IPS DF 4.7 (cell line): ENCODE measurements around the gene CDCA5.

Source experiments
- DNase-seq: peaks from one replicate; pipeline ENCODE4 v3.0.0-alpha.2; 2013; ENCODE audit warnings: low spot score; ENCODE audit errors: extremely low read depth

The CDCA5 gene

DNA sequence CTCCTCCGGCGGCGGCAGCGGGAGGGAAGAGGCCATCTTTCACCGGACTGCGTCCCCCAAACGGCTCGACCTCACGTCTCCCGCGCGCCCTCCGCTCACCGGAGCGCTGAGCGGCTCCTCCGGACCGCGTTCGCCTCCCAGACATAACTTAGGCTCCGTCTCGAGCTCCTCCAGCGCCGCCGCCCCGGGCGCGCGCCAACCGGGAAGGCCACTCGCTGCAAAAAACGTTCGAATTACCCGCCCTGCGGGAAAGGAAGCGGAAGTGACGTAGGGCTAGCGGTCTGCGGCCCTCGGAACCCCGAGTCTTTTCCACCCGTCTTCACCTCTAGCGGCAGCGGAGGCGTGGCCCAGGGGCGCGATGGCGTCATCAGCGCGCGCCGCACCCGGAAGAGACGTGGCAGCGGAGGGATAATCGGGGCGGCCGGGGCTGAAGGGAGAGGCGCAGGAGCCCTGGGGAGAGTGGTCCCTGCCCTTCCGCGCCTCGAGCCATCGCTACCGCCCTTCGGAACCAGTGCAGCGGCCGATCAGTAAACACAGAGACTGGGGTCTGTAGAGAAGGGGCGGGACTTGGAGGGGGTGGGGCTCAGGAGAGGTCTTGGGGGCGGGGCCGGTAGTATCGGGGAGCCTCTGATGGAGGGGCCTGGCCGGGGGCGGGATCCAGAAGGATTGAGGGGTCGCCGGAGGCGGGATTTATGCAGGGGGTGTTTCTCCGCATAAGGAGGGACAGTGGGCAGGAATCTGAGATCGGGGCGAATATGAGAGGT lies at the start of gene CDCA5, which contains the start of gene ZFPL1:
Gene CDCA5 (minus strand): TSS at position 207 of the 764 bp plus-strand sequence. CDS start 62 bp downstream, at position 145.
Gene ZFPL1 (plus strand): TSS at position 389 of the 764 bp plus-strand sequence. CDS start 477 bp downstream, outside the sequence.
- no peak for DNase-seq

- DNase-seq: no peak
Measured at GRCh38 chr11:65132988-65133700, 49.3 kb upstream of the CDCA5 start.

GRCh38 chr11:65132238-65132987 lies 48.6 kb upstream of the CDCA5 start:
- DNase-seq: no peak

DNA sequence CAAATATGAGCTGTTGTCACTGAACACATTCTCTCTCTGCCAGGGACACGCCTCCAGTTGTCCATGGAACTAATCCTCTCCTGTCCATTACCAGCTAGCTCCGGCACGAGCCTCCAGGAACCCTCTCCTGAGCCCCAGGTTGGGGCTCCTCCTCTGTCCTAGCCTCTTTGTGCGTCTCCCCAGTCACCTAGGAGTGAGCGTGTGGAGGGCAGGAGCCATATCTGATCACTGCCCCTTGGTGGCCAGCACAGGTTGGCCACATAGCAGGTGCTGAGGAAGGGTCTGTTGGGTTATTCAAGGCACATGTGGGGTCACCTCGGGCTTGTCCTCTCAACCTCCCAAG lies 48.0 kb upstream of the CDCA5 start:
- no peak for DNase-seq

DNA sequence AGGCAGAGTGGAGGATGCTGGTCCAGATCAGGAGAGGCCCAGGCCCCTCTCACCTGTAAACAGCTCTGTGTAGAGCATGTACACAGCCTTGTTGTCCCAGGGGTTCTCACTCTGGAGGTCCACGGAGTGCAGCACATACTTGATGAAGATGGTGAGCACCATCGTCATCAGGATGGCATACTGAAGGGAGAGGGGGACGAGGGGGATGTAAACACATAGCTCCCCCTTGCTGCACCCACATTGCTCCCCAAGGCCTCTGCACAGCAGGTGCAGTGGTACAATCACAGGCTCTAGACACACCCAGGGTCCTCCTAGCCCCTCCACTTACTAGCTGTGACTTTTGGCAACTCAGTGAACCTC lies 47.6 kb upstream of the CDCA5 start:
- no peak for DNase-seq

- DNase-seq: no peak
Measured at GRCh38 chr11:65130631-65131416, 47.0 kb upstream of the CDCA5 start.

DNA sequence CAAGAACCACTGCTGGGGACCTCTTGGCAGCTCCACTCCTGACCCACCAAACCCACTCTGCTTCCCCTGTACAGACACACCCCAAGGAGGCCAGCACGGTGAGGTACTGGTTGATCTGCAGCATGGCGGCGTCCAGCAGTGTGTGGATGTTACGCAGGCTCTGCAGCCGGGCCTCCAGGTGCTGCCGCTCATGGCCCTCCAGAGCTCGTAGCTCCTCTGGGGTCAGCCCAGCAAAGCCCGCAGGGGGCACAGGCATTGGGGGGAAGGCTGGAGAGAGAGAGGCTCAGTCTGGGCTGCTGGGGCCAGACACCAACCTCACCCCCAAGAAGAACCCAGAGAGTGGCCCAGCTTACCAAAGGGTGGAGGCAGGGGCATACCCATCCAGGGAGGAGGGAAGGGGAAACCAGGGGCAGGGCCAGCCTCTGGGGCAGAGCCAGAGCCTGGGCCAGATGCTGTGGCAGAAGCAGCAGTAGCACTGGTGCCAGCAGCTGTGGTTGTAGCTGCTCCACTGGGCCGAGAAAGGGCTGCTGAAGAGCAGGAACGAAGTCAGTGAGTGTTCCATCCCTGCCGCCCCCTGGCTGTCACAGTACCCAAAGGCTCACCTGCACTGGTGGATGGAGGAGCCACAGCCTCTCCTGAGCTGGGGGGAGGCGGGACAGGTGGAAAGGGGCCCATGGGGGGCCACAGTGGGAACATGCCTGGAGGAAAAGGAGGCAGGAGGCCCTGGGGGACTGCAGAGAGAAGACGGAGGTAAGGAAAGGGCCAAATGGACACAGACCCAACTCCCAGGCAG lies 46.0 kb upstream of the CDCA5 start:
- DNase-seq: no peak

DNA sequence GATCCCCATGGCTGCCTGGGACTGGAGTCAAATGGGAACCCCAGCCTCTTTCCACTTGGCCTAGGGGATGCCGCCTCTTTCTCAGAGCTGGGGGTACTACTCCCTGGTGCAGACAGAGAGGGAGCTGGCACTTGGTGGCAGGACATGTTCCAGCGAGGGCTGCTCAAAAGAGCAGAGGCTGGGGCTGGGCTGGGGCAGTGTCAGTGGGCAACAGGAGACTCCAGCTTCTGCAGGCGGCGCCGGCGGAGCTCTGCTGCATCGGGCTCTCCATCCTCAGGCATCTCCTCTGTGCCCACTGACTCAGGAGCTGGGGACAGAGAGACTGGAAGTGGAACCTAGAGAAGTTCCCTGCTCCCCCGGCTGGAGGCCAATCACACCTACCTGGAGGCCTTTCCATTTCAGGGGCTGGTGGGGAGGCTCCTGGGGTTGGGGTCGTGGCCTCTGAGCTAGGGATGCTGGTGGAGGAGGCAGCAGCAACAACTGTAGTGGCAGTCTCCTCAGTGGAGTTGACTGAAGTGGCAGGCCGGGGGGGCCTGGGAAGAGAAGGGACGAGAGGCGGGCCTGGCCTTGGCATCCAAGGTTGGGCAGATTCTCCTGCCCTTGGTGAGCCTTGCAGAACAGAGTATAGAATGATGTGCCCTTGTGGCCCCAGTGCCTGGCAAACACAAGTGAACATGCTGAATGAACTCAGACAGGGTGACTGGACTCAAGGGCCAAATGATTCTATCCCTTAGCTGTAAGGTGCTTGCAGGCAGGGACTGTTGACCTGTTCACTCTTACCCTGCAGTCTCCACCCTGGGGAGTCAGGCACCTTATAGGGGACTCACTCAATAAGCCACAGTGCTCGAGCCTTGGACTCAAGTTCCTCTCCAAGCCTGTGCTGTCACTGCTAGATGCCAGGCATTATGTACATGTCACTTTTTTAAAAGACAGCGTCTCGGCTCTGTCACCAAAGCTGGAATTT lies 44.6 kb upstream of the CDCA5 start:
- DNase-seq: no peak

GRCh38 chr11:65127473-65128181 lies 43.8 kb upstream of the CDCA5 start:
- no peak for DNase-seq

DNA sequence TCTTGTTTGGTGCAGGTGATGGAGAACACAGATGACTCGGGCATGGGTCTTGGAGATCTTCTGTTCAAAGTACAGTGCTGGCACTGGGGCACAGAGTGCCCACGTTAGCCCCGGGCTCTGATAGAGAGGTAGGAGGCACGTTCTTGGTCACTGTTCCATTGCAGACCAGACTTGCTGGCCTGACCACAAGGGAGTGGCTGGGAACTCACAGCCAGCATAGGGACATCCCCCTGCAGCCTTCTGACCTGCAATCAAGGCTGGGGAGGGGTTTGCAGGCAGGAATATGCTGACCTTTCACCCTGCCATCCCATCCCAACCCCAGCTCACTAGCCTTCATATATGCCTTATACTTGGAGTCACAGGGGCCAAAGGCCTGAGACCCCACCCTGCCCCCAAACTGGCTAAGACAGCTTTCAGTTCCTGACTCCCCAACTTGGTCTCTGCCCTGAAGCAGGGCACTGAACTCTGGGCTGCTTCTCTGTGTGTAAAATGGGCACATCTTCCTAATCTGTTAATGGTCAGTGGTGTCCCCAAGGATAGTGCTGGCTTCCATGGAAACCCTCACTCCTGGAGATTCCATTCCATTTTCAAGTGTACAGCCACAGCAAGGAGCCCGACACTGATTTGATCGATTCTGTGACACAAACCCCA lies 42.9 kb upstream of the CDCA5 start:
- DNase-seq: no peak

DNA sequence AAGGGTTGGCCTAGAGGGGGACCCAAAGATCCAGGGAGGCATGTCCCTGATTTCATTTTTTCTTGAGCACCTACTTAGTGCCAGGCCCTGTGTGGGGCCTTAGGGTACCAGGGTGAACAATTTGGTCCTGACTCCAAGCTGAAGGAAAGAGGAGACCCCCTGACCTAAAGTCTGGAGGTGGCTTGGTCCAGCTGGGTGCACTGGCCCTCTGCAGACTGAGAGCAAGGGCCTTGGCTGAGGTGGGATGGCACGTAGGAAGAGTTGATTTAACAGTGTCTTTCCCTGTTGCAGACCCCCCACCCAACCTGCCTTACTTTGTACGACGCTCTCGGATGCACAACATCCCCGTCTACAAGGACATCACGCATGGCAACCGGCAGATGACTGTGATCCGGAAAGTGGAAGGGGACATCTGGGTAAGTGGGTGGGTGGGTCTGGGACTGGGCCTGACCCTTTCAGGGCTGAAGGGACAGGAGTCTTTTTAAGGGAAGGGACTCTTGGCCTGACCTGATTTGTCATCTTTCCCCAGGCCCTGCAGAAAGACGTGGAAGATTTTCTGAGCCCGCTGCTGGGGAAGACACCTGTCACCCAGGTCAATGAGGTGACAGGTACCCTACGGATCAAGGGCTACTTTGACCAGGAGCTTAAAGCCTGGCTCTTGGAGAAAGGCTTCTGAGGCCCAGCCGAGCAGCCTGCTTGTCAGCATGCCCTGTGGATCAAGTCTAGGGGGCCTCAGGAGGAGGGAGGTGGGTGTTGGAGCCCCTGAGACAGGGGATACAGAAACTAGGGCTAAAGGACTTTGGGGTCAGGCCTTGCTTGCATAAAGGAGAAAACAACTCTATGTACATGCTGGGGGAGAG lies 41.6 kb upstream of the CDCA5 start:
- no peak for DNase-seq

DNA sequence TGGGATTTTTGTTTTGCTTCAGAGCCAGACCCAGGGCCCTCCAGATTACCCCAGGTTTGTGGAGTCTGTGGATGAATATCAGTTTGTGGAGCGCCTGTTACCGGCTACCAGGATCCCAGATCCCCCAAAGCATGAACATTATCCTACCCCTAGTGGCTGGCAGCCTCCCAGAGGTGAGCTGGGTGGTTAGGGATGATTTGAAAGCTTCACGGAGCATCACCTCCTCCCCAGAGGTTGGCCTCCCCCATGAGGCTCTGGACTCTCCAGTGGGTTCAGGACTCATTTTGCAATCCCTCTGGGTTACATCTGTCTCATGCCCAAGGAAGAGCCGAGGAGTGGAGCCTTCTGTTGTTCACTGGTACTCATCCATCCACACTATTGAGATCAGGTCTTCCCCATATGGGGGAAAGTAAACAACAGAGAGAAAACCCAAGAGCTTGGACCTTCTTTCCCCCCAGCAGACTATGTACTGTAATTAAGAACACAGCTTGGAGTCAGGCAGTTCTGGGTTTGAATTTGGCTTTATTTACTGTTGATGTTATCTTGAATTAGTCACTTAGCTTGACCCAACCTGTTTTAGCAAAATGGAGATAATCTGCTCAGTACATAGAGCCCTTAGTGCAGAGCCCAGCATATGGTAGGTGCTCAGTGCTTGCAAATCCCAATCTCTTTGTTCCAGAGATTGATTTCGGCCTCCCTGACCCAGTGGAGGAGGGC lies 40.8 kb upstream of the CDCA5 start:
- no peak for DNase-seq

DNA sequence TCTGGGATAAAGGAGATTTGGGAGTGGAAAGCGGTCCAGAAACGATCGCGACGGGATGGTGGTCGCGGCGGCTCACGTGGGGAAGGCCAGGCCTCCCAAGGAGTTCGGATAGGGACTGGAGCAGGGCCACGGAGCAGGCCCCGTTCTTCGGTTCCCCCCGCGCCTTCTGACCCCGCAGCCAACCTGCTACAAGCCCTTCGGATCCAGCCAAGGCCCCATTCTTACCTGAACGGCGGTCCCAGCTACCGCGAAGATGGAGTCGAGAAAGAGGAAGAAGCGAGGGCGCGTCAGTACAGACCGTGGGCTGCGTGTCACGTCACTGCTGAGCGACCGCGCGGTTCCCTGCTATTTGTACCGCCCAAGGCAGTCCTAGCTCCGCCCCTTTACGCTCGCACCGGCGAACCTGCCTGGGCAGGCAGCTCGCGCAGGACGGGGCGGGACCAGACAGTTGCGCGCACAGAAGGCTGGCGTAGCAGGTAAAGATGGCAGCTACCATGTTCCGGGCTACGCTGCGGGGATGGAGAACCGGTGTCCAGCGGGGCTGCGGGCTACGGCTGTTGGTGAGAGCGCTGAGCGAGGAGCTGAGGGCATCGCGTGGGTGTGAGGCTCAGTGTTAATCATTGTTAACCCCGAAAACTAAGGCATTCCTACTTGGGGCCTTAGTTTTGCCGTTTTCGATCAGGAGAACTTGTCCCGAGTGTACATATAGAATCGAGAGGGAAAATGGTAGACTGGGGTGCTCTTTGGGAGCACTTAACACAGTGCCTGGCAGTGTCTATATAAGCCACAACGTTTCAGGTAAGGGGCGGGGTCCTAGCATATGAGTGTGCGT lies 38.2 kb upstream of the CDCA5 start, which contains the start of the genes FAU and MRPL49:
Gene FAU (minus strand): TSS at position 270 of the 832 bp plus-strand sequence. CDS start 321 bp downstream, outside the sequence.
Gene MRPL49 (plus strand): TSS at position 457 of the 832 bp plus-strand sequence. CDS start 26 bp downstream, at position 483.
- DNase-seq: no peak

DNA sequence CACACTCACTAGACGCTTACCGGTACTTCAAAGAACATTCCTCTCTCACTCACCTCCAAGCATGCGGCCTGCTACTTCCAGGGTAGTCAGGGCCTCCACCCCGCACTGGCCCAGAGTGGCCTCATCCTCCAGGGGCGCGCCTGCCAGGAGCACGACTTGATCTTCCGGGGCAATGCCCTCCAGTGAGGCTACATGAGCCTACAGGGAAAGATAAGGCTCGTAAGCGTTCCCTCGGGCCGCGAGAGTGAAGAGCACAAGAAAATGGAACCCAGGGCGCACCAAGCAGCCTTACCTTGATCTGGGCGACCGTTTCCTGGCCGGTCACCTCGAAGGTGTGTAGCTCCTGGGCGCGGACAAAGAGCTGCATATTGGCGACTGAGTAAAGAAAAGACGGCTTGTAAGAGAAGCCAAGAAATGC lies 37.6 kb upstream of the CDCA5 start:
- DNase-seq: no peak

DNA sequence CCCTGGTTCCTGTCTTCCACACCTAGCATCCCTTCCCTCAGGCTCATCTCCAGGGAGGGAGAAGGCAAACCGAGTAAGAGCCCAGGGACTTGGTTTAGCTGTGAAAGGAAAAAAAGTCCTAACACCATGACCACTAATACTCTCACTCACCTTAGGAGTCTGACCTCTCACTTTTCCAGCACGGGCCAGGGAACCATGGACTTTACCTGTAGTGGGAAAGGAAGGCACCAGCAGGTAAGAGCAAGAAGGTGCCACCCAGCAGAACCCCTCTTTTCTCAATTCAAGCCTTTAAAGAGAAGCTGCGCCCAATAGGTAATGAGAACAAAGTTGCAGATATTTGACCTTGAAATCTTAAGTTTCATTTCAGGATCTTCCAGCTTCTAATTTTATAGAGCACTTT lies 37.0 kb upstream of the CDCA5 start:
- no peak for DNase-seq

GRCh38 chr11:65119670-65119995 lies 35.8 kb upstream of the CDCA5 start:
- no peak for DNase-seq
